Spleen (tissue), 7 donors: ENCODE data around the gene OTOG.

Source experiments
- CTCF ChIP-seq, 11 experiments: fragments of 200-600 bp in 7 of 11; fragments of 450-650 bp in 4 of 11; sonication (generic) in 4 of 11; IDR thresholded peaks in 8 of 11; conservative IDR thresholded peaks in 3 of 11; 1 replicate in 7 of 11; 2 replicates in 4 of 11; pipeline versions ENCODE4 v1.4.0 to v1.8.0; 2016 to 2021; ENCODE audit warnings: antibody characterized with exemption in 11 of 11, inconsistent platforms in 4 of 11, mild to moderate bottlenecking in 1 of 11
- POLR2A ChIP-seq, 3 donors: fragments of 450-650 bp; IDR thresholded peaks; one replicate each; pipeline ENCODE4 v1.5.1; 2017; ENCODE audit warnings: antibody characterized with exemption in 3 of 3, mild to moderate bottlenecking in 1 of 3
- POLR2AphosphoS5 ChIP-seq, 3 donors: sonication (generic); formaldehyde crosslinking; IDR thresholded peaks; one replicate each; pipeline ENCODE4 v1.5.1; 2017; ENCODE audit warnings: antibody characterized with exemption in 3 of 3
- donor health status: DM: no; HTN: no; CAD: no; lungs with moderate emphysema.
- donor health status: DM: no; HTN: no; CAD: no.
- donor health status: DM: no; HTN: no; CAD: no.

- TF ChIP-seq CTCF (IDR thresholded peaks at IDR 0.05 in 8 of 11, conservative IDR thresholded peaks at IDR 0.05 in 3 of 11) = no peak
- no peak for TF ChIP-seq POLR2A (IDR thresholded peaks at IDR 0.05)
- TF ChIP-seq POLR2AphosphoS5 (IDR thresholded peaks at IDR 0.05) = no peak
Measured at GRCh38 chr11:17570034-17570433, 23.0 kb downstream of the OTOG start.
